ENCODE data around the gene S100A13. TPM values are rescaled to one million over a fixed set of nuclear protein-coding genes. Genes with fewer than 3 reads are reported as not detected.

Gene S100A13
- total RNA-seq, 4 donors from 2014 or later, result 33.8 to 67.8 (median 45.5) TPM

DNA sequence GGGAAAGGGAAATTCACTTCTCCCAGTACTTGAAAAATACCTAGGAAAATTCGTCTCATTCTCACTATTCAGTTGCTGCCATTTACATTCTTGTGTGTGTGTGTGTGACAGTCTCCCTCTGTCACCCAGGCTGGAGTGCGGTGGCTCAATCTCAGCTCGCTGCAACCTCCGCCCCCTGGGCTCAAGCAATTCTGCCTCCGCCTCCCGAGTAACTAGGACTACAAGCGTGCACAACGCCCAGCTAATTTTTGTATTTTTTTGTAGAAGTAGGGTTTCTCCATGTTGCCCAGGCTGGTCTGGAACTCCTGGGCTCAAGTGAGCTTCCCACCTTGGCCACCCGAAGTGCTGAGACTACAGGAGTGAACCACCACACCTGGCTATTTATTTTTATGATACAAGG lies 32.4 kb upstream of the S100A13 start:
- WGBS, 2 donors (ENCODE audit: low coverage in 1 of 2), result 79 to 80% methylated on average over 2 to 9 of the region's 9 CpGs
- Histone ChIP-seq H3K27ac (peak overlapping the region; percentile 94 to 96 (median 95)), H3K36me3 (peaks cover 0 to 40% (median 23%) of the 10 kb centered on the region in 4 donors), H3K27me3 (no peaks in the 10 kb centered on the region), H3K4me3 (peak overlapping the region in 1 of 4 donors; percentile 88), H3K9me3 (no peaks in the 10 kb centered on the region), H3K4me1 (peaks cover 0 to 16% (median 12%) of the 10 kb centered on the region in 4 donors)
- TF ChIP-seq POLR2A (IDR thresholded peaks at IDR 0.05) (no peak), EP300 (IDR thresholded peaks at IDR 0.05; ENCODE audit: low read depth) (no peak), POLR2AphosphoS5 (IDR thresholded peaks at IDR 0.05) (no peak)
- TF ChIP-seq, protein P1, sequence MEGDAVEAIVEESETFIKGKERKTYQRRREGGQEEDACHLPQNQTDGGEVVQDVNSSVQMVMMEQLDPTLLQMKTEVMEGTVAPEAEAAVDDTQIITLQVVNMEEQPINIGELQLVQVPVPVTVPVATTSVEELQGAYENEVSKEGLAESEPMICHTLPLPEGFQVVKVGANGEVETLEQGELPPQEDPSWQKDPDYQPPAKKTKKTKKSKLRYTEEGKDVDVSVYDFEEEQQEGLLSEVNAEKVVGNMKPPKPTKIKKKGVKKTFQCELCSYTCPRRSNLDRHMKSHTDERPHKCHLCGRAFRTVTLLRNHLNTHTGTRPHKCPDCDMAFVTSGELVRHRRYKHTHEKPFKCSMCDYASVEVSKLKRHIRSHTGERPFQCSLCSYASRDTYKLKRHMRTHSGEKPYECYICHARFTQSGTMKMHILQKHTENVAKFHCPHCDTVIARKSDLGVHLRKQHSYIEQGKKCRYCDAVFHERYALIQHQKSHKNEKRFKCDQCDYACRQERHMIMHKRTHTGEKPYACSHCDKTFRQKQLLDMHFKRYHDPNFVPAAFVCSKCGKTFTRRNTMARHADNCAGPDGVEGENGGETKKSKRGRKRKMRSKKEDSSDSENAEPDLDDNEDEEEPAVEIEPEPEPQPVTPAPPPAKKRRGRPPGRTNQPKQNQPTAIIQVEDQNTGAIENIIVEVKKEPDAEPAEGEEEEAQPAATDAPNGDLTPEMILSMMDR (IDR thresholded peaks at IDR 0.05), result no peak
- intact Hi-C loops (cut with DNase I; ENCODE audit: low total_unique reads), result no loop called here
- in situ Hi-C loops (cut with MboI; ENCODE audit: low pct_ligation_motif_present in 1 of 4, low pct_unique_long_range_greater_than_20kb in 1 of 4, low sequenced_read_pairs in 3 of 4), result loop anchor here in 3 of 4 donors (10.0 to 25.0 kb wide), 3 partner anchors 85 to 328 kb away; partner anchors contain the start of genes CREB3L4 (in 1 of the 3), CRTC2 (in 1 of the 3), JTB (in 1 of the 3) and RAB13 (in 1 of the 3)
- no peak for DNase-seq

DNA sequence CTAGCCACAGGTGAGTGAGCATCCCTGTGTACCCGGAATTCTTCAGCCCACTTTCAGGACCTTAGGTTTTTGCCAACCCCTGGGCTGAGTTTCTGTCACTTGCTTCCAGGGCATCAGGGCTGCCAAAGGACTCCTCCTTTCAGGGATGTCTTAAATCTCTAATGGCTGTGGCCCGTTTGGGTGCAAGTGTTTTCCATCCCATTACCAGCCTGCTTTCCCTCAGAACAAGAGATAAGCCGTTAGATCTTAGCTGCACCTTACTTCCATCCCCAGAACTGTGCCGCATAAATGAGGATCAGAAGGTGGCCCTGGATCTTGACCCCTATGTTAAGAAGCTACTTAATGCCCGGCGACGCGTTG lies 31.9 kb upstream of the S100A13 start:
- WGBS, 2 donors (ENCODE audit: low coverage in 1 of 2), result 10 to 35% methylated on average over 2 to 8 of the region's 8 CpGs
- H3K27me3 ChIP-seq, result no peaks in the 10 kb centered on the region
- peak overlapping the region; percentile 69 to 88 (median 77) for H3K4me3 ChIP-seq
- in situ Hi-C loops (cut with MboI; ENCODE audit: low pct_ligation_motif_present in 1 of 4, low pct_unique_long_range_greater_than_20kb in 1 of 4, low sequenced_read_pairs in 3 of 4), result loop anchor here in 2 of 4 donors (25.0 kb wide), 2 partner anchors 303 to 328 kb away; partner anchors contain the start of genes CREB3L4 (in 1 of the 2), CRTC2 (in 1 of the 2), JTB (in 1 of the 2) and RAB13 (in 1 of the 2)
- intact Hi-C loops (cut with DNase I; ENCODE audit: low total_unique reads), result no loop called here
- DNase-seq, result no peak
- TF ChIP-seq POLR2AphosphoS5 (IDR thresholded peaks at IDR 0.05) (no peak), POLR2A (IDR thresholded peaks at IDR 0.05) (no peak), EP300 (IDR thresholded peaks at IDR 0.05; ENCODE audit: low read depth) (no peak)
- TF ChIP-seq, protein P1 (IDR thresholded peaks at IDR 0.05), result no peak
- peak overlapping the region; percentile 94 to 96 (median 95) for H3K27ac ChIP-seq
- H3K36me3 ChIP-seq, result peaks cover 0 to 35% (median 18%) of the 10 kb centered on the region in 4 donors
- H3K4me1 ChIP-seq, result peaks cover 0 to 16% (median 12%) of the 10 kb centered on the region in 4 donors
- H3K9me3 ChIP-seq, result no peaks in the 10 kb centered on the region

DNA sequence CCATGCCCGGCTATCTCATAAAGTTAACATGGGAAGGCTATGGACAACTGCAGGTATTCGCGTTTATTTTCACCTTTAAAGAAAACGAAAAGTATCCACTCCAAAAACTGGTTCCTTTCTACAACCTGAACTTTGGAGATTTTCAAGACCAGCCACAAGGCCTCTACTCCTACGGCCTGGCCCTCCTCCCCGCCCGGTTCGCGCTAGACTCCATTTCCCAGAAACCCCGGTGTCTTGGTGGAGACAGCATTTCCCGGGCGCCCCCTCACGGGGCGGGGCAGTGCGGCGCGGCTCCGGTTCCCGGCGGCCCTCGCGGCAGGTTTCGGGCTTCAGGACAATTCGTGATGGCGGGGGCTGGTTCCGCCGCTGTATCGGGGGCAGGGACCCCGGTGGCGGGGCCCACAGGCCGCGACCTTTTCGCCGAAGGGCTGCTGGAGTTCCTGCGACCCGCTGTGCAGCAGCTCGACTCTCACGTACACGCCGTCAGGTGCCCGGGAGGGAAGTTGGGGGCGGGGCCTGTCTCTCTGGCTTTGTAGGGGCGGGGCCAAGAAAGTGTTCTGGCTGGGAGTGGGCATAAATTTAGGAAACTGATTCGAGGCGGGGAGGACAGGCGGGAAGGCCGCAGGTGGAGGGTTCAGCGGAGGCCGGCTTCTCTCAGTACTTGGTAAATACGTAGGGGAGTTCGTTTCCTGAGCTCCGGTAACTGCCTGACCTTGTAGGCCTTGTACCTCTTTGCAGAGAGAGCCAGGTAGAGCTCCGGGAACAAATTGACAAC lies 31.3 kb upstream of the S100A13 start, which contains the start of gene SNAPIN:
TSS of gene SNAPIN (plus strand) at position 304 of the 775 bp plus-strand sequence. CDS start at position 345, 41 bp downstream.
- peak; percentile 93 for DNase-seq
- peaks cover 0 to 16% (median 12%) of the 10 kb centered on the region in 4 donors for H3K4me1 ChIP-seq
- intact Hi-C loops (cut with DNase I; ENCODE audit: low total_unique reads) (no loop called here), in situ Hi-C loops (cut with MboI; ENCODE audit: low pct_ligation_motif_present in 1 of 4, low pct_unique_long_range_greater_than_20kb in 1 of 4, low sequenced_read_pairs in 3 of 4) (loop anchor here in 2 of 4 donors (25.0 kb wide), 2 partner anchors 304 to 329 kb away; partner anchors contain the start of genes CREB3L4 (in 1 of the 2), CRTC2 (in 1 of the 2), JTB (in 1 of the 2) and RAB13 (in 1 of the 2))
- TF ChIP-seq, protein P1 (IDR thresholded peaks at IDR 0.05), result peak in 3 of 5 experiments; percentile 5 to 34 (median 6)
- TF ChIP-seq EP300 (IDR thresholded peaks at IDR 0.05; ENCODE audit: low read depth) (no peak), POLR2AphosphoS5 (IDR thresholded peaks at IDR 0.05) (peak in 2 of 3 donors; percentile 66 to 78), POLR2A (IDR thresholded peaks at IDR 0.05) (peak; percentile 66)
- H3K4me3 ChIP-seq, result peak within 1 kb of the TSS; percentile 69 to 88 (median 77)
- no peaks in the 10 kb centered on the region for H3K27me3 ChIP-seq
- peak within 1 kb of the TSS; percentile 94 to 96 (median 95) for H3K27ac ChIP-seq
- peaks cover 0 to 30% (median 14%) of the 10 kb centered on the region in 4 donors for H3K36me3 ChIP-seq
- no peaks in the 10 kb centered on the region for H3K9me3 ChIP-seq
- 0 to 2% methylated on average over 2 to 51 of the region's 53 CpGs for WGBS, 2 donors (ENCODE audit: low coverage in 1 of 2)

DNA sequence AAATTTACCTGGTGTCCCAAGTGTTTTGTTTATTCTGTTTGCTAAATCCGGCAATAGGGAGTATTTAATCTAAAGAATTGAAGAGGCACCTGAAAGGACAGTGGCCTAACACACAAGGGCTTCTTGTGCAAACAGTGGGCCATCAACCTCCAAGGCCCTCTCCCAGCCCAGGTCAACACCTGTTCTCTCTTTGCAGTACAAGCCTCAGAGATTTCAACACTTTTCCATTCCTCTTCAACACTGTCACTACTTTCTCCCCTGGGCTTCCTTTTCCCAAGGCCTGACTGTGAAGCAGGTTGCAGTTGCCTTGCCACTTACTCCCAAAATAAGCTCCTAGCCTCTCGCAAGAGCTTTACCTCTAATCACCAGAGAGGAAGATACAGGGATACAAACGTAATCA lies 28.0 kb upstream of the S100A13 start:
- no peak overlapping the region for H3K27ac ChIP-seq
- 86 to 96% methylated on average over 3 of the region's 3 CpGs for WGBS, 2 donors (ENCODE audit: low coverage in 1 of 2)
- H3K4me1 ChIP-seq, result peaks cover 0 to 27% (median 16%) of the 10 kb centered on the region in 4 donors
- intact Hi-C loops (cut with DNase I; ENCODE audit: low total_unique reads), result no loop called here
- no peak for DNase-seq
- no peaks in the 10 kb centered on the region for H3K9me3 ChIP-seq
- TF ChIP-seq EP300 (IDR thresholded peaks at IDR 0.05; ENCODE audit: low read depth) (no peak), POLR2AphosphoS5 (IDR thresholded peaks at IDR 0.05) (no peak), POLR2A (IDR thresholded peaks at IDR 0.05) (no peak)
- TF ChIP-seq, protein P1 (IDR thresholded peaks at IDR 0.05), result no peak
- no peaks in the 10 kb centered on the region for H3K36me3 ChIP-seq
- no peaks in the 10 kb centered on the region for H3K27me3 ChIP-seq
- in situ Hi-C loops (cut with MboI; ENCODE audit: low pct_ligation_motif_present in 1 of 4, low pct_unique_long_range_greater_than_20kb in 1 of 4, low sequenced_read_pairs in 3 of 4), result loop anchor here in 2 of 4 donors (25.0 kb wide), 2 partner anchors 307 to 332 kb away; partner anchors contain the start of genes CREB3L4 (in 1 of the 2), CRTC2 (in 1 of the 2), JTB (in 1 of the 2) and RAB13 (in 1 of the 2)
- no peak overlapping the region for H3K4me3 ChIP-seq
